Chondrocyte (in vitro differentiated cells): ENCODE data around the gene APOBEC3G. TPM values are rescaled to one million over a fixed set of nuclear protein-coding genes. Genes with fewer than 3 reads are reported as not detected.
A peak's percentile ranks its signal among the peaks of the same experiment; 100 is the strongest.
"Not testable (repeated sequence)": the region's sequence is repeated elsewhere in the genome, so short reads cannot be mapped to it uniquely, and the experiment has no call there.

ENCODE experiments used
- DNase-seq: peaks from one replicate; pipeline ENCODE4 v3.0.0; 2021; ENCODE audit warnings: mixed read lengths, low spot score
- H3K27ac Mint-ChIP-seq: one replicate; pipeline ENCODE4 v1.8.0; 2021; ENCODE audit warnings: mild to moderate bottlenecking, moderate library complexity, mixed read lengths; ENCODE audit not compliant: unreplicated experiment
- H3K27me3 Mint-ChIP-seq: 2 replicates; pipeline ENCODE4 v1.8.0; 2021; ENCODE audit warnings: low read depth, mixed read lengths
- H3K36me3 Mint-ChIP-seq: 2 replicates; pipeline ENCODE4 v1.8.0; 2021; ENCODE audit warnings: low read depth, mixed read lengths
- H3K4me1 Mint-ChIP-seq: 2 replicates; pipeline ENCODE4 v1.8.0; 2021; ENCODE audit warnings: low read depth, mild to moderate bottlenecking, mixed read lengths
- H3K4me3 Mint-ChIP-seq: one replicate; pipeline ENCODE4 v1.8.0; 2021; ENCODE audit warnings: mild to moderate bottlenecking, moderate library complexity, mixed read lengths; ENCODE audit not compliant: unreplicated experiment
- H3K9me3 Mint-ChIP-seq: 2 replicates; pipeline ENCODE4 v1.8.0; 2021; ENCODE audit warnings: low read depth, mixed read lengths
- total RNA-seq: library from RNA; stranded (reverse); gene quantifications from 3 replicates; pipeline ENCODE4 v1.2.1, GENCODE V29; 2021
- TF ChIP-seq, protein P1 (sequence below): fragments of 200-600 bp; sonication (generic); IDR thresholded peaks from 2 replicates; pipeline ENCODE4 v1.5.0; 2021; ENCODE audit warnings: antibody characterized with exemption, mild to moderate bottlenecking, moderate library complexity

Gene APOBEC3G
- total RNA-seq, 1 donor from 2014 or later = 0.87 TPM

- TF ChIP-seq, protein P1, sequence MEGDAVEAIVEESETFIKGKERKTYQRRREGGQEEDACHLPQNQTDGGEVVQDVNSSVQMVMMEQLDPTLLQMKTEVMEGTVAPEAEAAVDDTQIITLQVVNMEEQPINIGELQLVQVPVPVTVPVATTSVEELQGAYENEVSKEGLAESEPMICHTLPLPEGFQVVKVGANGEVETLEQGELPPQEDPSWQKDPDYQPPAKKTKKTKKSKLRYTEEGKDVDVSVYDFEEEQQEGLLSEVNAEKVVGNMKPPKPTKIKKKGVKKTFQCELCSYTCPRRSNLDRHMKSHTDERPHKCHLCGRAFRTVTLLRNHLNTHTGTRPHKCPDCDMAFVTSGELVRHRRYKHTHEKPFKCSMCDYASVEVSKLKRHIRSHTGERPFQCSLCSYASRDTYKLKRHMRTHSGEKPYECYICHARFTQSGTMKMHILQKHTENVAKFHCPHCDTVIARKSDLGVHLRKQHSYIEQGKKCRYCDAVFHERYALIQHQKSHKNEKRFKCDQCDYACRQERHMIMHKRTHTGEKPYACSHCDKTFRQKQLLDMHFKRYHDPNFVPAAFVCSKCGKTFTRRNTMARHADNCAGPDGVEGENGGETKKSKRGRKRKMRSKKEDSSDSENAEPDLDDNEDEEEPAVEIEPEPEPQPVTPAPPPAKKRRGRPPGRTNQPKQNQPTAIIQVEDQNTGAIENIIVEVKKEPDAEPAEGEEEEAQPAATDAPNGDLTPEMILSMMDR = no peak
- no peak for DNase-seq
- peaks cover 9% of the 10 kb centered on the region for H3K4me1 Mint-ChIP-seq
- no peaks in the 10 kb centered on the region for H3K9me3 Mint-ChIP-seq
- peak overlapping the region; percentile 63 for H3K4me3 Mint-ChIP-seq
- H3K27ac Mint-ChIP-seq = peak overlapping the region; percentile 25
- H3K27me3 Mint-ChIP-seq = no peaks in the 10 kb centered on the region
- no peaks in the 10 kb centered on the region for H3K36me3 Mint-ChIP-seq
These were observed 37.6 kb upstream of the APOBEC3G start for GRCh38 chr22:39039306-39040126.

- Mint-ChIP-seq H3K4me3 (peak overlapping the region; percentile 63), H3K27ac (peak overlapping the region; percentile 25)
- not testable (repeated sequence) for H3K36me3 Mint-ChIP-seq, H3K9me3 Mint-ChIP-seq, DNase-seq, H3K27me3 Mint-ChIP-seq, H3K4me1 Mint-ChIP-seq
These were observed 36.9 kb upstream of the APOBEC3G start for GRCh38 chr22:39040155-39040537.

GRCh38 chr22:39040538-39041296 is 36.4 kb upstream of the APOBEC3G start, which contains the start of gene APOBEC3F:
TSS of gene APOBEC3F (plus strand) at chr22:39040864. CDS start at chr22:39040961, 97 bp downstream.
- not testable (repeated sequence) for H3K36me3 Mint-ChIP-seq, H3K9me3 Mint-ChIP-seq, H3K27me3 Mint-ChIP-seq, H3K4me1 Mint-ChIP-seq, DNase-seq
- TF ChIP-seq, protein P1 = peak; percentile 36
- Mint-ChIP-seq H3K4me3 (peak within 1 kb of the TSS; percentile 75), H3K27ac (peak within 1 kb of the TSS; percentile 85)

DNA sequence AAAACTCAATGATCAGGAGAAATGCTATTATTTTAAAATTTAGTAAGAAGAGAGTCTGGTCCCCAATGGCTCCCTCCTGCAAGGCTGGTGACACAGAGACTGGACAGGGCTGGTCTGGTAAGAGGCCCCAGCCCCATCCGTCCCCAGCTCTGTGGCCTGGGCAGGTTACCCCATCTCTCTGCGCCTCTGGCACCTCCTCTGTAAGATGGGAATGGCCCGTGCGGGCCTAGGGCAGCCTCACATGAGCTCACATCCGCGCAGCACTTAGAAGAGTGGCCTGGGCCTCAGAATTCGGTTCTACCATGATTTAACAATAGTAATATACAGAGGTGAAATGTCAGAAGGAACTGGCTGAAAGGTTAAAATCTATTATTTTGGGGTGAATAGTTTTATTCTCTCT is 35.2 kb upstream of the APOBEC3G start:
- no peaks in the 10 kb centered on the region for H3K36me3 Mint-ChIP-seq
- no peak overlapping the region for H3K27ac Mint-ChIP-seq

DNA sequence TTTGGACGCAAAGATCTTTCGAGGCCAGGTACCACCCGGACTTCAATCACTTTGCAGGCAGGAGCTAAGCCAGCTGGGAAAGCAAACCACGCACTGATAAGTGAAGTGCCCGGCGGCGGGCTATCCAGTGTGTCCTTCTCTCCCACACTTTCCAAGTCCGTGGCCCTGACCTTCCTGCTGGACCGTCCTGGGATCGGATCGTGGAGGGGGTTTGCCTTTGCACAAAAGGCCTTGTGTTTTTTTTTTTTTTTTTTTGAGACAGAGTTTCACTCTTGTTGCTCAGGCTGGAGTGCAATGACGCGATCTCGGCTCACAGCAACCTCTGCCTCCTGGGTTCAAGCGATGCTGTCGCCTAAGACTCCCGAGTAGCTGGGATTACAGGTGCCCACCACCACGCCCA is 34.0 kb upstream of the APOBEC3G start:
- not testable (repeated sequence) for H3K4me3 Mint-ChIP-seq, DNase-seq, H3K36me3 Mint-ChIP-seq, H3K27ac Mint-ChIP-seq, H3K27me3 Mint-ChIP-seq, H3K9me3 Mint-ChIP-seq
- H3K4me1 Mint-ChIP-seq = peaks cover 13% of the 10 kb centered on the region

More for the DNA sequence above, 35.2 kb upstream of the APOBEC3G start:
- H3K4me1 Mint-ChIP-seq = peaks cover 9% of the 10 kb centered on the region
- no peak for DNase-seq
- H3K9me3 Mint-ChIP-seq = no peaks in the 10 kb centered on the region
- no peaks in the 10 kb centered on the region for H3K27me3 Mint-ChIP-seq
- no peak overlapping the region for H3K4me3 Mint-ChIP-seq
- TF ChIP-seq, protein P1 = no peak

- H3K4me1 Mint-ChIP-seq = peaks cover 11% of the 10 kb centered on the region
- not testable (repeated sequence) for H3K4me3 Mint-ChIP-seq, H3K27ac Mint-ChIP-seq, H3K27me3 Mint-ChIP-seq, H3K36me3 Mint-ChIP-seq, H3K9me3 Mint-ChIP-seq, DNase-seq
These were observed 31.9 kb upstream of the APOBEC3G start for GRCh38 chr22:39045136-39045535.

DNA sequence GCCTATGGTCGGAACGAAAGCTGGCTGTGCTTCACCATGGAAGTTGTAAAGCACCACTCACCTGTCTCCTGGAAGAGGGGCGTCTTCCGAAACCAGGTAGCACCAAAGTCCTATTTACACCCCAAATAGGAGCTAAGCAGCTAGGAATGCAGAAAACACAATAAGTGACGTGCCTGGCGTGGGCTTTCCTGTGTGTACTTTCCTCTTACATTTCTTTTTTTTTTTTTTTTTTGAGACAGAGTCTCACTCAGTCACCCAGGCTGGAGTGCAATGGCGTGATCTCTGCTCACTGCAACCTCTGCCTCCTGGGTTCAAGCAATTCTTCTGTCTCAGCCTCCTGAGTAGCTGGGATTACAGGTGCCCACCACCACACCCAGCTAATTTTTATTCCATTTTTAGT is 27.6 kb upstream of the APOBEC3G start:
- H3K27me3 Mint-ChIP-seq, H3K4me1 Mint-ChIP-seq, H3K9me3 Mint-ChIP-seq, DNase-seq, H3K4me3 Mint-ChIP-seq, H3K36me3 Mint-ChIP-seq, H3K27ac Mint-ChIP-seq: not testable (repeated sequence)

DNA sequence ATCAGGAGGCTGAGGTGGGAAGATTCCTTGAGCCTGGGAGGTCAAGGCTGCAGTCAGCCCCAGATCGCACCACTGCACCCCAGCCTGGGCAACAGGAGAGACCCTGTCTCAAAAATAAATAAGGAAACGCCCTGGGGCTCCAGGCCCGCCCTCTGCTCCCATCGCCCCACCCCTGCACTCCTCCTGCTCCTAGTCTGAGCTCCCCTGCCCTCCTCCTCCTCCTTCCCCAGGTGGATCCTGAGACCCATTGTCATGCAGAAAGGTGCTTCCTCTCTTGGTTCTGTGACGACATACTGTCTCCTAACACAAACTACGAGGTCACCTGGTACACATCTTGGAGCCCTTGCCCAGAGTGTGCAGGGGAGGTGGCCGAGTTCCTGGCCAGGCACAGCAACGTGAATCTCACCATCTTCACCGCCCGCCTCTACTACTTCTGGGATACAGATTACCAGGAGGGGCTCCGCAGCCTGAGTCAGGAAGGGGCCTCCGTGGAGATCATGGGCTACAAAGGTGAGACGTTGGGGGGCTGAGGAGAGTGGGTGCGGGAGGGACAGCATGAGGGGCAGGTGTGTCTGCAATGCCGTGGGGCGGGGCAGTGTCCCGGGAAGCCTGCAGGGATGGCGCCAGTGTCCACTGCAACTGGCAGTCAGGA is 25.1 kb upstream of the APOBEC3G start:
- H3K27ac Mint-ChIP-seq, H3K4me1 Mint-ChIP-seq, H3K4me3 Mint-ChIP-seq, H3K27me3 Mint-ChIP-seq, H3K36me3 Mint-ChIP-seq, H3K9me3 Mint-ChIP-seq, DNase-seq: not testable (repeated sequence)
